PFSK-1 (cell line): ENCODE measurements around the gene GTPBP3.

Experiments
- FOXP2 ChIP-seq: optimal IDR thresholded peaks from 2 replicates; pipeline ENCODE3; 2011; ENCODE audit warnings: borderline replicate concordance, control low read depth, inconsistent platforms; ENCODE audit not compliant: insufficient read depth; ENCODE audit errors: extremely low read length, extremely low read depth
- POLR2AphosphoS5 ChIP-seq: IDR thresholded peaks from 2 replicates; pipeline ENCODE4 v1.6.1; 2012; ENCODE audit warnings: low read depth, mild to moderate bottlenecking, control low read depth, low read length, moderate library complexity
- REST ChIP-seq, 2 experiments: IDR thresholded peaks; 2 replicates each; pipeline versions ENCODE4 v1.6.1 to v1.8.0; 2011 to 2012; ENCODE audit warnings: low read depth in 2 of 2, low read length in 2 of 2, control low read depth in 1 of 2, inconsistent platforms in 1 of 2, mild to moderate bottlenecking in 1 of 2, moderate library complexity in 1 of 2; ENCODE audit not compliant: insufficient read depth in 1 of 2
- TAF1 ChIP-seq: IDR thresholded peaks from 2 replicates; pipeline ENCODE4 v1.6.1; 2012; ENCODE audit warnings: low read length, control low read depth, borderline replicate concordance; ENCODE audit not compliant: insufficient read depth

- TF ChIP-seq REST (IDR thresholded peaks at IDR 0.05; ENCODE audit: insufficient read depth in 1 of 2, low read depth in 2 of 2, low read length in 2 of 2) (no peak), POLR2AphosphoS5 (no peak), FOXP2 (no peak), TAF1 (no peak)
These were observed 24.9 kb upstream of the GTPBP3 start for GRCh38 chr19:17312189-17313113.
